ENCODE measurements around the gene ADRA2B. TPM values are rescaled to one million over a fixed set of nuclear protein-coding genes. Genes with fewer than 3 reads are reported as not detected.
A peak's percentile ranks its signal among the peaks of the same experiment; 100 is the strongest.

ADRA2B gene
- total and polyA plus RNA-seq, 2 donors (not counting 1 experiment from before 2014, with no cell fraction given): 0.27 to 0.46 TPM

DNA sequence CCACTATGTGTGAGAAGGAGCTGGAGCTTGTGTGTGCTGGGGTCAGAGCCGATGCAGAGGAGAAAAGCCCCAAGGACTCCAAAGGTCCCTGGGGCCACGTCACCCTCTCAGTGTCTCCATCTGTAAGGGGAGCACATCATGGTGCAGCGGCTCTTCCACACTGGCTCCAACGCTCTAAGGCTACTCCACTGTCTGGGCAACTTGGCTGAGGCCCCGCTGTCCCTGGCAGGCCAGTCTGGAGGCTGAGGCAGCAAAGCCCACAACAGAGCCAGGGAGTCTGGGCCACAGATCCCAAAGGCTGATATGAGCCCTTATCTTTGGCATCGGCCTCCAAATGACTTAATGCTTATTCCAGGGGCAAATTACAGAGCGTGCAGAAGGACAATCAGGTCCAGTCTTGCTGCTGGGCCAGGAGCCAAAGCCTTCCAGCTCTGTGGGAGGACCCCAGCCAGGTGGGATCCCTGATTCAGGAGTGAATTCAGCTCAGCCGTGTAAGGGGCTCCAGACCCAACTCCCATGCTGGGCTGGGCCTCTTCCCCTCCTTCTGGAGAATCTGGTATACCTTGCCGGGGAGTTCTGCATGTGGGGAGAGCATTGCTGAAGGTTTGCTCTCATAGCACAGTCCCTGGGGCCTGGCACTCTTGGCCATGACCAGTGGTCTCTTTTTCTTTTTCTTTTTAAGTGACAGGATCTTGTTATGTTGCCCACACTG lies 30.7 kb upstream of the ADRA2B start:
- Mint-ChIP-seq H3K4me3 (peak overlapping the region; percentile 87), H3K27ac (peak overlapping the region; percentile 98), H3K27me3 (no peaks in the 10 kb centered on the region), H3K4me1 (peaks cover 76% of the 10 kb centered on the region), H3K9me3 (ENCODE audit: insufficient read depth) (no peaks in the 10 kb centered on the region)
- ChIA-PET POLR2A (interaction anchor here (1.0 to 7.9 kb wide), 6 partner anchors 12 to 669 kb away, joined by 3 to 47 read pairs (median 7); partner anchors contain the start of genes ADRA2B and STARD7), CTCF (interaction anchor here (0.7 to 23.6 kb wide), 6 partner anchors 9 to 117 kb away, joined by 3 to 1065 read pairs (median 11); partner anchors contain the start of gene ASTL)
- H3K4me3 ChIP-seq (ENCODE audit: control extremely low read depth in 1 of 5, extremely low read depth in 1 of 5, insufficient read depth in 1 of 5, low read depth in 2 of 5, low read length in 4 of 5): peak overlapping the region in 4 of 5 experiments; percentile 51 to 71 (median 64)
- peaks cover 2% of the 10 kb centered on the region for H3K79me2 ChIP-seq (ENCODE audit: control insufficient read depth, insufficient read depth, low read length)
- WGBS (ENCODE audit: insufficient coverage): 76% methylated on average over 8 of the region's 9 CpGs
- H3K4me1 ChIP-seq (ENCODE audit: control insufficient read depth in 2 of 2, insufficient read depth in 2 of 2, low read length in 2 of 2): peaks cover 58 to 76% of the 10 kb centered on the region in 2 donors
- TF ChIP-seq EZH2 (IDR thresholded peaks at IDR 0.05; ENCODE audit: borderline replicate concordance, insufficient read depth, low read depth, low read length, poor library complexity, severe bottlenecking): no peak
- TF ChIP-seq, protein P1, sequence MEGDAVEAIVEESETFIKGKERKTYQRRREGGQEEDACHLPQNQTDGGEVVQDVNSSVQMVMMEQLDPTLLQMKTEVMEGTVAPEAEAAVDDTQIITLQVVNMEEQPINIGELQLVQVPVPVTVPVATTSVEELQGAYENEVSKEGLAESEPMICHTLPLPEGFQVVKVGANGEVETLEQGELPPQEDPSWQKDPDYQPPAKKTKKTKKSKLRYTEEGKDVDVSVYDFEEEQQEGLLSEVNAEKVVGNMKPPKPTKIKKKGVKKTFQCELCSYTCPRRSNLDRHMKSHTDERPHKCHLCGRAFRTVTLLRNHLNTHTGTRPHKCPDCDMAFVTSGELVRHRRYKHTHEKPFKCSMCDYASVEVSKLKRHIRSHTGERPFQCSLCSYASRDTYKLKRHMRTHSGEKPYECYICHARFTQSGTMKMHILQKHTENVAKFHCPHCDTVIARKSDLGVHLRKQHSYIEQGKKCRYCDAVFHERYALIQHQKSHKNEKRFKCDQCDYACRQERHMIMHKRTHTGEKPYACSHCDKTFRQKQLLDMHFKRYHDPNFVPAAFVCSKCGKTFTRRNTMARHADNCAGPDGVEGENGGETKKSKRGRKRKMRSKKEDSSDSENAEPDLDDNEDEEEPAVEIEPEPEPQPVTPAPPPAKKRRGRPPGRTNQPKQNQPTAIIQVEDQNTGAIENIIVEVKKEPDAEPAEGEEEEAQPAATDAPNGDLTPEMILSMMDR (IDR thresholded peaks at IDR 0.05): no peak
- intact Hi-C loops (cut with micrococcal nuclease): no loop called here
- peak overlapping the region; percentile 91 for H3K4me2 ChIP-seq (replicated peaks; ENCODE audit: low read depth, low read length, poor library complexity, severe bottlenecking)
- peak overlapping the region; percentile 69 for H3K9ac ChIP-seq (ENCODE audit: low read length)
- no peaks in the 10 kb centered on the region for H3K36me3 ChIP-seq (replicated peaks in 1 of 2; ENCODE audit: control extremely low read depth in 1 of 2, control insufficient read depth in 1 of 2, extremely low read depth in 1 of 2, insufficient read depth in 2 of 2, low read length in 1 of 2)
- H3K9me3 ChIP-seq (ENCODE audit: control extremely low read depth in 1 of 3, control insufficient read depth in 2 of 3, insufficient read depth in 1 of 3, low read length in 2 of 3): no peaks in the 10 kb centered on the region
- H3K27ac ChIP-seq (ENCODE audit: low read length in 2 of 2): peak overlapping the region; percentile 95 to 97
- H2AFZ ChIP-seq (ENCODE audit: insufficient read depth, low read depth, low read length, poor library complexity, severe bottlenecking): peak overlapping the region; percentile 30
- DNase-seq (no peak), ATAC-seq (ENCODE audit: low read depth) (no peak)
- peaks cover 17% of the 10 kb centered on the region for H4K20me1 ChIP-seq (ENCODE audit: control insufficient read depth, insufficient read depth, low read length, poor library complexity, severe bottlenecking)
- H3K27me3 ChIP-seq (replicated peaks in 1 of 4; ENCODE audit: control extremely low read depth in 1 of 4, control insufficient read depth in 3 of 4, insufficient read depth in 4 of 4, low read length in 3 of 4): no peaks in the 10 kb centered on the region
